Measurements from ENCODE around the gene DEFB124.
A peak's percentile ranks its signal among the peaks of the same experiment; 100 is the strongest.
"Not testable (repeated sequence)": the region's sequence is repeated elsewhere in the genome, so short reads cannot be mapped to it uniquely, and the experiment has no call there.

The DEFB124 gene

DNA sequence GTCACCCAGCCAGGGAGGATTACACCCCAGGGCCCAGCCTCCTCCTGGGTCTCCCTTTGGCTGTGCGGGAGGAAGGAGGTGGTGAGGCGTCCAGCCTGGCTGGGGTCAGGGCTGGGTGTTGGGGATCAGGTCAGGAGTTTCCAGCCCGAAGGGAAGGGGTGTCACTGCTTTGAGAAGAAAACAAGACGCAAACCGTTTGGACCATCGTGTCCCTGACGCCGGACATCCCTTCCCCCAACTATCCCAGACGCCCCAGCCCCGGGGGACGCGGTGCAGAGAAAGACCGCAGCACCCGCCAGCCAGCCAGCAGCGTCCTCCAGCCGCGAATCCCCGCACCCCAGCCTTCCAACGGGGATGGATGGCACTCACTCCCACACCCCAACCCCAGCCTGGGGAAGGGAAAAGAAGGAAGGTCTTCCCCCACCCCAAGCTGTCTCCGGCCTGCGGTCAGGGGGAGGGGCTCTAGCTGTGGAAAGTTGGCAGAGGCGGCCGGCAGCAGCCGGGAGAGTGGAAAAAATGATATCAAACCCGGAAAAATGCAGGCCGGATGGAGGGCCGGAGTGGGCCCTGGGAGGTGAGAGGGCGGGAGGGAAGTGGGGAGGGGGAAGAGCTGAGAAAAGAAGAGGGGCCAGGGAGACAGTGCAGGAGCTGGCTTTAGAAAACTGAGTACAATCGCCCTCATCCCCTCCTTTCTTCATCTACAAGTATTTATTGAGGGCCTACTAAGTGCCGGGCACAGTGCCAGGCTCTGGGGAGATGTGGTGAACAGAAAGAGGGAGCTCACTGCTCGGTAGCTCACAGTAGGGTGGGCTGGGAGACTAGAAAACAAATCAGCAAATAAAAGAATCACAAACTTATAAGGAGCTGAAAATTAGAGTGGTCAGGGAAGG is 10.8 kb upstream of the DEFB124 start:
- DNase-seq: no peak

DNA sequence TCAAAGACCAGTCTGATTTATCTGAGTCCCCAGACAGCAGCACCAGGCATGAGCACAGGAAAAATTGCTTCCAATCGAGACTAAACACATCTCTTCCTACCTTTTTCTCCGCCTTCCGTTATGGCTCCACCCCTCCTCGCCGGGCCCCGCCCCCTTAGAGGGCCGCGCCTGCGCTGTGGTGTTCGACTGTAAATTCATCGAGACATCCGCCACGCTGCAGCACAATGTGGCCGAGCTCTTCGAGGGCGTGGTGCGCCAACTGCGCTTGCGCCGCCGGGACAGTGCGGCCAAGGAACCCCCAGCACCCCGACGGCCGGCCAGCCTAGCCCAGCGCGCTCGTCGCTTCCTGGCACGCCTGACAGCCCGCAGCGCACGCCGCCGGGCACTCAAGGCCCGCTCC is 9.1 kb upstream of the DEFB124 start:
- DNase-seq: peak; percentile 54

DNA sequence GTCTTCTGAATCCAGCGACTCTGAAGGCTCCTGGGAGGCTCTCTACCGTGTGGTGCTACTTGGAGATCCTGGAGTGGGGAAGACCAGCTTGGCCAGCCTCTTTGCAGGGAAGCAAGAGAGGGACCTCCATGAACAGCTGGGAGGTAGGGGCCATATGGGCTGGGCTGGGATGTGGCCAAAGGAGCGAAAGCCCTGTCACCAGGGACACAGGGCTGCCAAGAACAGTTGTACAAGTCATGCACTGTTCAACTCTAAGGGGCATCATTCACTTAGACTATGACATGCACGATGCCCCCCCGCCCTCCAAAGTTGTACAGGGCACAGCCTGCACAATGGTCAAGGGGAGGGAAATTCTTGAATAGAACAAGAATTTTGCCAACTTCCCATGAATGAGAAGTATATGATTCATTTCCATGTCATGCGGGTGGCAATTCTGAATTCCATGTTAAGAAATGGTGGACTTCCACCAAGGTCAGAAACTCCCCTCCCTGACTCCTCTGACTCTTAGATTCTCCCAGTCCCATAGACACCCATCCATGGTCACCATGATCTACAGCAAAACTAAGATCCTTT is 1.8 kb upstream of the DEFB124 start:
- DNase-seq: no peak

DNA sequence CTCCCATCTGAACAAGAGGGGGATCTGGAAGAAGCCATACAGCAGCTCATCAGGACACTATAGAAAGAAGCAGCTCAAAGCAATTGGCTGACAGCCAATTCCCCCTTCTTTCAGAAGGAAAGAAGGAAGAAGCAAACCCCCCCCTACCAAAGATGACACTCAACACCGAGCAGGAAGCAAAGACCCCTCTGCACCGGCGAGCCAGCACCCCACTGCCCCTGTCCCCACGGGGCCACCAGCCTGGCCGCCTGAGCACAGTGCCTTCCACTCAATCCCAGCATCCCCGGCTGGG is 1.3 kb upstream of the DEFB124 start:
- no peak for DNase-seq

DNA sequence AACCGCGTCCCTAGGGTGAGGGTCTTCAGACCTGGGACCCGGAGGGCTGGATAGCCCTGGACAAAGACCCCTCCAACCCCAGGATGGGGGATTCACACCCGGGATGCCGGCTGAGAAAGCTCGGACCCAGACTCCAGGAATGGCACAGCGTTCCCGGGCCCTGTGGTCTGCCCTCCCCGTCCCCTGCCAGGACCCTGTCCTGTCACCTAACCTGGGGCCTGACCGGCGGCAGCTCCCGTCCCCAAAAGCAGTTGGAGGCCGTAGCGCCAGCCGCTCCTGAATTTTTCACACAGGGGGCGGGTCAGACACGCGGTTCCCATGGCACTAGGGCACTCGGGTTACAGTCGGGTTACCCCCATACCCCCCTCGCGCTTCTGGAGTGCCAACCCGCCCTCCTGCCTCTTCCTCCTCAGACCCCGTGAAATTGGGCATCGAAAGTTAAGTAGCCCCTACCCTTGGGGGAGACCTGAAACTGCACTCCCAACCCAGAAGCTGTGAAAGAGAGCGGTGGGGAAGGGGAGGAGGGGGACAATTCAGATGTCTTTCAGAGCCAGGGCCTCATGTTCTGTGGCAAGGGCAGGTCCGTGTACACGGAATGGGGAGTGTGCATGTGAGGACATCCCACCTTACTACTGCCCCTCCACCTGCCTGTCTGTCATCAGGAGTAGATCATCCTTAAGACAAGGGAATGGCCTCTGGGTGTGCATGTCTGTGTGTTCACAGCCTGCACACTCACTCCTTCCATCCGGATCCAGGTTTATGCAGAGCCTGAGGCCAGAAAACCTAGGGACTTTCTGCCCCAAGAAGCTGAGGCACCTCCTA is 756 bp upstream of the DEFB124 start:
- no peak for DNase-seq

DNA sequence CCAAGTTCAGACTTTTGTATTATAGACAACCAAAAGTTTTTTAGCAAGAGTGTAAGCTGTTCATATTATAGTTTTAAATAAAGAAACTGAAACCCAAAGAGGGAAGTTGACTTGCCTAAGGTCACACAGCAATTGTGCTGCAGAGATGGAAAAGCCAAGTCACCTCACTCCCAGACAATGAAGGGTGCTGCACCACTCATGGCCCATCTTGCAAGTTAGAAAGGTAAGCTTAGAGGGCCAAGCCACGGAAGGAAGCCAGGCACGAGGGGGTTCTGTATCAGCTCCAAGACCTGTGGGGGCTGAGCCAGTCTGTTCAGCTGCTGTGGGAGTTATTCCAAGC is 860 bp downstream of the DEFB124 start:
- no peak for DNase-seq

DNA sequence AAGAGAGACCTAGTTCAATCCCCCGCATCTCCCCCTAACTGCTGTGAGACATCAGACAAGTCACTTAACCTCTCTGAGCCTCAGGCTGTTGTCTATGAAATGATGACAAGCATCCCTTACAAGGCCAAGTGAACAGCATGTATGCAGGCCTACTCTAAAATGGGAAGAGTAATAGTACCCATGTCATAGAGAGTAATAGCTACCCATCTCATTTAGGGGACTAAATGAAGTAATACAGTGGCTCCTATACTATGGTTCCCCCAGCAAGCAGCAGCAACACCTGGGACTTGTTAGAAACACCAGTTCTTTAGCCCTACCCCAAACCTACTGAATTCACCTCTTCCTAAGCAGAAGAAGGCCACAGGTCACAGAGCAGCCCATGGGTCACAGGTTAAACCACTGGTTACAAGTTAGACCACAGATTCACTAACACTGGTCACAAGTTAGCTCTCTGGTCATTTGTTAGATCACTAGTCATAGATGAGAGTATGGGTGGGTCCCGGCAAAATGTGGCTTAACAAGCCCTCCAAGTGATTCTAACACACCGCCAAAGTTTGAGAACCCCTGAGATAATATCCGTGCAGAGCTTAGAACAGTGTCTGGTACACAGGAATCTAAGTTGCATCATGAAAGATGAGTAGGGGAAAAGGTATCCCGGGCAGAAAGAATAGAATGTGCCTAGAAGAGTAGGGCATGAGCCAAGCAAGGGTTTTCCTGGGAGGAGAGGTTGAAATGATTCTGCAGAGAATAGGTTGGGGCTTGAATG is 1.4 kb downstream of the DEFB124 start:
- DNase-seq: no peak

DNA sequence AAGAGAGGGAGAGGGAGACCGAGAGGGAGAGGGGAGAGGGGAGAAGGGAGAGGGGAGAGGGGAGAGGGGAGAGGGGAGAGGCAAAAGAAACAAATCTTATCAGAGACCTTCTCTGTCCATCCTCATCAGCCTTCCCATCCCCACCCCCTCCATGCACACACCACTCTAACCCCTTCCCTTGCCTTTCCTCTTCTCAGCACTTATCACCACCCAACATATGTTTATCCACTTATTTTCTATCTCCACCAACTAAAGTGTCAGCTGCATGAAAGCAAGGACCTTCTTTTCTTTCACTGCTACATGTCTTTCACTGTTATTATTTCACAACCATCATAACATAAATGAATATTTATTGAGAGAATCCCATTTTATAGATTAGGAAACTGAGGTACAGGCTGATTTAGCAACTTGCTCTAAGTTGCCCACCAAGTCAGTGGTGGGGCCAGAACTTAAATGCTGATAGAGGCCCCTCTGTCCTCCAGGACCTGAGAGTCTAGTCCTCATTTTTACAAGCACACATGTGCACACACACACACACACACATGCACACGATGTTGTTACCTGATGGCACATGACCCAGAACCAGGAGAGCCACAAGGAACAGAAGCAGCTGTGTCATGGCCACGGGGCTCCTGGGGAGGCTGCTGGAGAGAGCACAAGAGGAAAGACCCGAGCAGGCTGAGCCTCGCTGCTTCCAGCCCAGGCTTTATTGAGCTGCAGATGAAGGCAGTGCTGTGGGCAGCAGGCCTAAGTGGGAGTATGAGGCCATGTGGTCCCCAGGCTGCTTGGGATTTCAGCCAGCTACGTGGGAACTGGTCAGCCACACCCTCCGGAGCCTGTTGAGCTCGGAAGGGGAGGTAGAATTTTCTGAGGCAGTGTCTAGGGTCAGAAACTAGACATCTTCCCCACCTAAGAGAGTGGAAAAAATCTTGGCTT is 2.3 kb downstream of the DEFB124 start:
- DNase-seq: no peak

DNA sequence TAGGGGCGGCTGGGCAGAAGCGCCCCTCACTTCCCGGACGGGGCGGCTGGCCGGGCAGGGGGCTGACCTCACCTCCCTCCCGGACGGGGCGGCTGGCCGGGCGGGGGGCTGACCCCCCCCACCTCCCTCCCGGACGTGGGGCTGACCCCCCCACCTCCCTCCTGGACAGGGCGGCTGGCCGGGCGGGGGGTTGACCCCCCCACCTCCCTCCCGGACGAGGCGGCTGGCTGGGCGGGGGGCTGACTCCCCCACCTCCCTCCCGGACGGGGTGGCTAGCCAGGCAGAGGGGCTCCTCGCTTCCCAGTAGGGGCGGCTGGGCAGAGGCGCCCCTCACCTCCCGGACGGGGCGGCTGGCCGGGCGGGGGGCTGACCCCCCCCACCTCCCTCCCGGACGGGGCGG is 4.0 kb downstream of the DEFB124 start:
- DNase-seq: not testable (repeated sequence)

DNA sequence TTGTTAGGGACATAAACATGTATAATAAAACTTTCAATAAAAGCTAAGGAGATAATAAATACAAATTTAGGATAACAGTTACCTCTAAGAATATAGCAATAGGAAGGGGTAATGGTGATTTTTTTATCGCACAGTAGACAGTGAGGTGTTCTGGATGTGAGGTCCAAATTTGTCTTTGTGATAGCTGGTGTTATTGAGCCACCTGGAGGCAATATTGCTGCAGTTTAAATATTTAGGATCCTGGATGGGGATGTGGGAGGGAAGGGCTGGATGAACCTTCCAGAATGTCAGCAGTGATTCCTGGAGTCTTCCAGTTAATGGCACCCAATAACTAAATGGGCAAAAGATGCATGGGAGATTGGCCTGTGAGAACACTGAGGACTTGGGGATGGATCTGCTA is 20.6 kb downstream of the DEFB124 start:
- DNase-seq: no peak

DNA sequence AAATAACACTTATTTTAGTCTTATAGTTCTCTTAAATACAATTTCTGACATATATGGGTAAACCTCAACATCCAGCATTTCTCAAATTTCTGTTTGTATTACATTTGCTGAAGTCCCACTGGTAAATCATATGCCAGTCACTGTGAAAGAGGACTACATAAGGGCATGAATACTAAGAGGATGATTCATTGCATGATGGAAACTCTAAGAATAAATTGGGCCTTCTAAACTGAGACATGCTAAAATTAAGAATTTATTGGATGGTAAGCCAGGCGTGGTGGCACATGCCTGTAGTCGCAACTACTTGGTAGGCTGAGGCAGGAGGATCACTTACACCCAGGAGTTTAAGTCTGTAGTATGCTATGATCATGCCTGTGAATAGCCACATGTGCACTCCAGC is 22.4 kb downstream of the DEFB124 start:
- no peak for DNase-seq

DNA sequence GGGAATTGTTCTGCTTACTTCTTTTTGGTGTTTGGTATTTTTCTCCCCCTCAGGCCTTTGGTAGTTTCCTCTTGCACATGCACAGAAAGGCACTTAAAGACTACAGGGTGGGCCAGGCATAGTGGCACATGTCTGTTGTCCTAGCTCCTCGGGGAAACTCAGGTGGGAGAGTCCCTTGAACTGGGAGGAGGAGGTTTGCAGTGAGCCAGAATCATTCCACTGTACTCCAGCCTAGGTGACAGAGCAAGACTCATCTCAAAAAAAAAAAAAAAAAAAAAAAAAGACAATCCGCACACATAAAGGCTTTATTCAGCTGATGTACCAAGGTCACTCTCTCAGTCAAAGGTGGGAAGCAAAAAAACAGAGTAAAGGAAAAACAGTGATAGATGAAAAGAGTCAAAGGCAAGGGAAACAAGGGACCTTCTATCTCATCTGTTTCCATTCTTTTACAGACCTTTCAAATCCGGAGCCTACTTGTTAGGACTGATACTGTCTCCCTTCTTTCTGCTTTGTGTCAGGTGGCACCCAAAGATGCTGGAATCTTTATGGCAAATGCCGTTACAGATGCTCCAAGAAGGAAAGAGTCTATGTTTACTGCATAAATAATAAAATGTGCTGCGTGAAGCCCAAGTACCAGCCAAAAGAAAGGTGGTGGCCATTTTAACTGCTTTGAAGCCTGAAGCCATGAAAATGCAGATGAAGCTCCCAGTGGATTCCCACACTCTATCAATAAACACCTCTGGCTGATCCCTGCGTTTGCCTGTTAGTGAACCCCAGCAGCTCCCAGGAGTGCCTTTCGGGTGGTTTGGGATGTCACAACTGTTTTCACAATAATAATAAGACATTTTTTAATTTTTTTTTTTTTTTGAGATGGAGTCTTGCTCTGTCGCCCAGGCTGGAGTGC is 25.2 kb downstream of the DEFB124 start:
- no peak for DNase-seq

DNA sequence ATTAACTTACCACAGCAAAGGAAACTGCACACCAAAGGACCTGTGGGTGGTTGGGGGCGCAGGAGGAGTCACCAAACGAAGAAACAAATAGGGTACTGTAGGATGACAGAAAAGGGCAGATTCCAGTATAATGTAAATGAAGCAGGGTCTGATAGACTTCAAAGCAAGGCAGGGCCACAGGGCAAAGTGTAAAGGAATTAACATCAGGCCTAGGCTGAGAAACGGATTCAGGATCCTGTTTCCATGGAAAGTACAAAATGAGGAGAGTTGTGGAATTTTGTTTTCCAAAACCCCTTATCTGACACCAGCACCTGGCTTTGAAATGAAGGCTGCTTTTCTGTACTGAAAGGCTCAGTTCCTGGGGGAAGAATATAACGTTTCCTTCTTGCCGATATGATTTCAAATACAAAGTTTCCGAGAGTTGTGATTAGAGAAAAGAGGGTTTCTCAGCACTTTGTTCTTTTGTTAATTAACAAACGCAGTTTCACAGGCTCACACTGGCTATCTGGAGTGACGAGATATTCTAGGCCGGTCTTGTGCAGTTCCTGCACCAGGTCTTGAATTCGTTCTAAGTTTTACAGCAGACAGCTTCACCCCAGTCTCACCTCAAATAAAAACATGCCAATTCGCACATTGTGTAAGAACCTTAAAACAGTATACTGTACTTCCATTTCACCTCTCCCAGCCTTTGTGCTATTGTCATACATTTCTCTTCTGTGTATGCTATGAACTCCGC is 28.7 kb downstream of the DEFB124 start:
- DNase-seq: no peak

DNA sequence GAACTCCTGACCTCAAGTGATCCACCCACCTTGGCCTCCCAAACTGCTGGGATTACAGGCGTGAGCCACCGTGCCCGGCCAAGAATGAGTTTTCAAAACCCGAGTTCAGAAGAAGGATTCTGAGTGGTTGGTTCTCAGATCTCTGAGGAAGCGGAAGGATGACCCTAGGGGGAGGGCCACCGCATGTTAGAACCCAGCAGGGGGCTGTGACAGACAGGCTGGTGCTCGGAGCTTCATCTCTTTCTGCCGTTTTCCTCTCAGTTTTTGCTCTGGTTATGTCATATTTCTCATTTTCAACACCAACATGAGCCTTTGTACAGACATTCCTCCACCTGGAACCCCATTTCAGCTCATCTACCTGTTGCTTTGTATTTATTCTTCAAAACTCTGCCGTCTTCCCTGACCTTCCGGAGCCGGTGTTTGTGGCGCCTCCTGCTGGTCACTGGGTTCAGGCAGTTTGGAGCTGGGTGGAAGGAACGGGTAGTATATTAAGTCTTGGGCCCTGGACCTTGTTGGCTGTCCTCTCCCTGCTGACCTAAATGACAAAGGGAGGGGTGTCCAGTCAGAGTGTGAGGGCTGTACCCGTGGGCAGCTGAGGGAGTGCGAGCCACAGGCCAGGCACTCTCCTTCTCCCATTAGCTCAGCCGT is 34.8 kb downstream of the DEFB124 start, which contains the start of gene DEFB123:
DEFB123 (plus strand) TSS at position 621 of the 648 bp plus-strand sequence. CDS start 67 bp downstream, outside the sequence.
- DNase-seq: no peak

DNA sequence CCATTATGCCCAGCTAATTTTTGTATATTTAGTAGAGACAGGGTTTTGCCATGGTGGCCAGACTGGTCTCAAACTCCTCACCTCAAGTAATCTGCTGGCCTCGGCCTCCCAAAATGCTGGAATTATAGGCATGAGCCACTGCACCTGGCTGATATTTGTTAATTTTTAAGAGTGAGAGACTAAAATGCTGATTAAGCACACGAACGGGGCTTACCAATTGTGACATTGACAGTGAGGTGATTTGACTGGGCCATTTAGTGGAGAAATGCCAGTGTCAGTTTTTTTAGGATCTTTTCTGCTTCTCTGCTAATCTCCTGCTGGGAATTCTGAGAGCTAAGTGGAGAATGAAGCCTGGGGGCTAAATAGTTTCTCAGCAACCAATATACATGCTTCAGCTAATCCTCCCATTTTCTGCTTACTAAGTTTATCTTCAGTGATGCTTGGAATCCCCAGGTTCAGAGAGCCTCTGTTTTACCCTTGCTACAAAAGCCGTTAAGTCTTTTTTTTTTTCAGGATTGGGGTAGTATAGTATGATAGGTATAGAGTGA is 44.3 kb downstream of the DEFB124 start:
- no peak for DNase-seq

DNA sequence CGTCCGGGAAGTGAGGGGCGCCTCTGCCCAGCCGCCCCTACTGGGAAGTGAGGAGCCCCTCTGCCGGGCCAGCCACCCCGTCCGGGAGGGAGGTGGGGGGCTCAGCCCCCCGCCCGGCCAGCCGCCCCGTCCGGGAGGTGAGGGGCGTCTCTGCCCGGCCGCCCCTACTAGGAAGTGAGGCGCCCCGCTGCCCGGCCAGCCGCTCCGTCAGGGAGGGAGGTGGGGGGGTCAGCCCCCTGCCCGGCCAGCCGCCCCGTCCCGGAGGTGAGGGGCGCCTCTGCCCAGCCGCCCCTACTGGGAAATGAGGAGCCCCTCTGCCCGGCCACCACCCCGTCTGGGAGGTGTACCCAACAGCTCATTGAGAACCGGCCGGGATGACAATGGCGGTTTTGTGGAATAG is 47.4 kb downstream of the DEFB124 start:
- not testable (repeated sequence) for DNase-seq

DNA sequence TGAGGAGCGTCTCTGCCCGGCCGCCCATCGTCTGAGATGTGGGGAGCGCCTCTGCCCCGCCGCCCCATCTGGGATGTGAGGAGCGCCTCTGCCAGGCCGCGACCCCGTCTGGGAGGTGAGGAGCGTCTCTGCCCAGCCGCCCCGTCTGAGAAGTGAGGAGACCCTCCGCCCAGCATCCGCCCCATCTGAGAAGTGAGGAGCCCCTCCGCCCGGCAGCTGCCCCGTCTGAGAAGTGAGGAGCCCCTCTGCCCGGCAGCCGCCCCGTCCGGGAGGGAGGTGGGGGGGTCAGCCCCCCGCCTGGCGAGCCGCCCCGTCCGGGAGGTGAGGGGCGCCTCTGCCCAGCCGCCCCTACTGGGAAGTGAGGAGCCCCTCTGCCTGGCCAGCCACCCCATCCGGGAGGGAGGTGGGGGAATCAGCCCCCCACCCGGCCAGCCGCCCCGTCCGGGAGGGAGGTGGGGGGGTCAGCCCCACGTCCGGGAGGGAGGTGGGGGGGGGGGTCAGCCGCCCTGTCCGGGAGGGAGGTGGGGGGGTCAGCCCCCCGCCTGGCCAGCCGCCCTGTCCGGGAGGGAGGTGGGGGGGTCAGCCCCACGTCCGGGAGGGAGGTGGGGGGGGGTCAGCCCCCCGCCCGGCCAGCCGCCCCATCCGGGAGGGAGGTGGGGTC is 47.9 kb downstream of the DEFB124 start:
- DNase-seq: not testable (repeated sequence)

DNA sequence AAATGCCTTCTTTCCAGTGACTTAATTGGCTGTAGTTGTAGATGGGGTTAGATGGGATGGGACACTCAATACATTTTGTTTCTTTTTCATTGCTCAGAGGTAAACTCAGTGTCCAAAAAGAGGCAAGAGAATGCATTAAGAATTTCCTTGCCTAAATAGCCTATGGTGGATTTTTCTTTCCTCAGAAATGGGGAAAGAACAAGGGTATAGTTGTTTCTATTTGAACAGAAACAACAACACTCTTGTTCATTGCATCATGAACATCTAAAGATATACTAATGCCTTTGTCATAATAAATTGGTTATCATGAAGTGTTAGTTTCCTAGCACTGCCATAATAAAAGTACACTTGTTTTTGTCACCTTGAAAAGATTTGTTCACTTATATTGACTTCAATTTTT is 49.1 kb downstream of the DEFB124 start:
- no peak for DNase-seq

DNA sequence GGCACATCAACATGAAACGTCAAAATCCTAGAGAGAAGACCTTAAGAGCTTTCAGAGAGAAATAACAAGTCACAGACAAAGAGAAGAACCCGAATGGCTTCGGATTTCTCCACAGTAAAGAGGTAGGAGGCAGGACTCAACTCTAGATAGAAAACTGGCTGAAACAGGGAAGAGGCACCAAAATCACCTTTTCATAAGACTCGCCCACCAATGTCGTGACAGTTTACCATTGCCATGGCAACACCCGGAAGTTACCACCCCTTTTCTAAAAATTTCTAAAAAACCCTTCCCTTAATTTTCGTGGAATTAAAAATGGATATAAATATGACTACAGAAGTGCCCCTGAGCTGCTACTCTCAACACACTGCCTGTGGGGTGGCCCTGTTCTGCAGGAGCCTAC is 56.6 kb downstream of the DEFB124 start:
- no peak for DNase-seq

Measured in NCI-H146 (cell line).